ENCODE data around the gene ALG1L2. TPM values are rescaled to one million over a fixed set of nuclear protein-coding genes. Genes with fewer than 3 reads are reported as not detected.

ALG1L2 gene
- total and polyA plus RNA-seq, 2 of the 4 experiments (the other 2 are of a cell fraction): not detected

DNA sequence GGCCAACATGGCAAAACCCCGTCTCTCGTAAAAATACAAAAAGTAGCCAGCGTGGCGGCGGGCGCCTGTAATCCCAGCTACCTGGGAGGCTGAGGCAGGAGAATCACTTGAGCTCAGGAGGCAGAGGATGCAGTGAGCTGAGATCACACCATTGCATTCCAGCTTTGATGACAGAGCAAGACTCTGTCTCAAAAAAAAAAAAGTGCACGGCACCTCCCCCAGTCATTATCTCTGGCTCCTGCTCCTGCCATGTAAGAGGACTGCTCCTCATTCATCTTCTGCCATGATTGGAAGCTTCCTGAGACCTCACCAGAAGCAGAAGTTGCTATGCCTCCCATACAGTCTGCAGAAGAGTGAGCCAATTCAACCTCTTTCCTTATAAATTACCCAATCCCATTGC is 4.0 kb upstream of the ALG1L2 start:
- Histone ChIP-seq H4K91ac (ENCODE audit: insufficient read depth, low read depth, low read length) (no peak overlapping the region), H3K9ac (ENCODE audit: low read depth, low read length) (no peak overlapping the region), H4K5ac (ENCODE audit: low read depth, low read length) (no peak overlapping the region), H3K56ac (ENCODE audit: extremely low read depth, insufficient read depth, low read length) (no peak overlapping the region), H3K27ac (ENCODE audit: insufficient read depth, low read length) (no peak overlapping the region), H3K4ac (ENCODE audit: low read depth, low read length) (no peak overlapping the region), H3K23ac (ENCODE audit: low read depth, low read length) (no peak overlapping the region), H4K8ac (ENCODE audit: low read depth in 2 of 2, low read length in 2 of 2) (no peak overlapping the region), H2AK5ac (ENCODE audit: low read depth, low read length) (no peak overlapping the region), H3K4me1 (ENCODE audit: control insufficient read depth, insufficient read depth, low read length) (no peaks in the 10 kb centered on the region), H3K27me3 (ENCODE audit: control insufficient read depth, insufficient read depth, low read length) (peaks cover 4% of the 10 kb centered on the region), H3K79me1 (ENCODE audit: low read depth in 1 of 2, low read length in 2 of 2) (no peaks in the 10 kb centered on the region), H3K9me1 (ENCODE audit: insufficient read depth, low read length) (no peaks in the 10 kb centered on the region), H2AFZ (replicated peaks; ENCODE audit: low read length, poor library complexity) (no peak overlapping the region), H3K36me3 (ENCODE audit: control insufficient read depth, insufficient read depth, low read length) (no peaks in the 10 kb centered on the region), H3K9me3 (ENCODE audit: control insufficient read depth, insufficient read depth, low read length) (no peaks in the 10 kb centered on the region), H2AK9ac (replicated peaks; ENCODE audit: low read depth, low read length, poor library complexity) (no peak overlapping the region), H2BK5ac (ENCODE audit: low read depth, low read length, poor library complexity, severe bottlenecking) (no peak overlapping the region), H3K14ac (replicated peaks; ENCODE audit: low read depth, low read length) (no peak overlapping the region), H4K20me1 (ENCODE audit: insufficient read depth, low read length) (no peaks in the 10 kb centered on the region), H2BK120ac (ENCODE audit: low read depth, low read length) (no peak overlapping the region), H2BK20ac (ENCODE audit: low read depth, low read length) (no peak overlapping the region), H3K18ac (ENCODE audit: low read depth, low read length) (no peak overlapping the region), H2BK15ac (ENCODE audit: low read depth, low read length) (no peak overlapping the region), H3K4me2 (ENCODE audit: low read depth, low read length) (no peak overlapping the region), H3K4me3 (ENCODE audit: insufficient read depth, low read depth, low read length) (no peak overlapping the region)
- dilution Hi-C loops (cut with HindIII; ENCODE audit: low sequenced_read_pairs, unreplicated experiment): no loop called here
- ATAC-seq (ENCODE audit: low read depth) (no peak), DNase-seq (no peak)
- ChIA-PET POLR2A (ENCODE audit: unreplicated experiment) (no interaction called here), CTCF (no interaction called here)
- intact Hi-C loops (cut with micrococcal nuclease): no loop called here
- TF ChIP-seq POLR2A (IDR thresholded peaks at IDR 0.05; ENCODE audit: low read depth, low read length) (no peak), FOS (IDR thresholded peaks at IDR 0.05; ENCODE audit: low read depth, low read length) (no peak), SMC3 (IDR thresholded peaks at IDR 0.05; ENCODE audit: low read depth, low read length) (no peak), CHD1 (IDR thresholded peaks at IDR 0.05; ENCODE audit: low read depth, low read length) (no peak), RCOR1 (IDR thresholded peaks at IDR 0.05; ENCODE audit: insufficient replicate concordance, low read length) (no peak), BHLHE40 (IDR thresholded peaks at IDR 0.05; ENCODE audit: low read depth, low read length) (no peak), MAZ (IDR thresholded peaks at IDR 0.05; ENCODE audit: borderline replicate concordance, low read depth, low read length) (no peak), MAFK (IDR thresholded peaks at IDR 0.05; ENCODE audit: low read depth, low read length) (no peak), CEBPB (IDR thresholded peaks at IDR 0.05; ENCODE audit: low read depth, low read length) (no peak), RAD21 (IDR thresholded peaks at IDR 0.05; ENCODE audit: low read length) (no peak)
- TF ChIP-seq, protein P1, sequence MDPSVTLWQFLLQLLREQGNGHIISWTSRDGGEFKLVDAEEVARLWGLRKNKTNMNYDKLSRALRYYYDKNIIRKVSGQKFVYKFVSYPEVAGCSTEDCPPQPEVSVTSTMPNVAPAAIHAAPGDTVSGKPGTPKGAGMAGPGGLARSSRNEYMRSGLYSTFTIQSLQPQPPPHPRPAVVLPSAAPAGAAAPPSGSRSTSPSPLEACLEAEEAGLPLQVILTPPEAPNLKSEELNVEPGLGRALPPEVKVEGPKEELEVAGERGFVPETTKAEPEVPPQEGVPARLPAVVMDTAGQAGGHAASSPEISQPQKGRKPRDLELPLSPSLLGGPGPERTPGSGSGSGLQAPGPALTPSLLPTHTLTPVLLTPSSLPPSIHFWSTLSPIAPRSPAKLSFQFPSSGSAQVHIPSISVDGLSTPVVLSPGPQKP (IDR thresholded peaks at IDR 0.05; ENCODE audit: borderline replicate concordance, low read depth, low read length): no peak
- TF ChIP-seq, protein P2, sequence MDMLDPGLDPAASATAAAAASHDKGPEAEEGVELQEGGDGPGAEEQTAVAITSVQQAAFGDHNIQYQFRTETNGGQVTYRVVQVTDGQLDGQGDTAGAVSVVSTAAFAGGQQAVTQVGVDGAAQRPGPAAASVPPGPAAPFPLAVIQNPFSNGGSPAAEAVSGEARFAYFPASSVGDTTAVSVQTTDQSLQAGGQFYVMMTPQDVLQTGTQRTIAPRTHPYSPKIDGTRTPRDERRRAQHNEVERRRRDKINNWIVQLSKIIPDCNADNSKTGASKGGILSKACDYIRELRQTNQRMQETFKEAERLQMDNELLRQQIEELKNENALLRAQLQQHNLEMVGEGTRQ (IDR thresholded peaks at IDR 0.05; ENCODE audit: low read depth, low read length): no peak
- in situ Hi-C loops (cut with MboI; ENCODE audit: low sequenced_read_pairs): loop anchor here (25.0 kb wide), 1 partner anchor 440 kb away; no protein-coding TSS in a partner anchor
- no TSS peak for BruUV-seq (replicated peaks)
- no CpG with 5 or more reads among the region's 7 CpGs for WGBS, 2 experiments (ENCODE audit: extremely low coverage in 2 of 2, insufficient read length in 1 of 2)
